ENCODE data around the gene FTCD.

The FTCD gene

DNA sequence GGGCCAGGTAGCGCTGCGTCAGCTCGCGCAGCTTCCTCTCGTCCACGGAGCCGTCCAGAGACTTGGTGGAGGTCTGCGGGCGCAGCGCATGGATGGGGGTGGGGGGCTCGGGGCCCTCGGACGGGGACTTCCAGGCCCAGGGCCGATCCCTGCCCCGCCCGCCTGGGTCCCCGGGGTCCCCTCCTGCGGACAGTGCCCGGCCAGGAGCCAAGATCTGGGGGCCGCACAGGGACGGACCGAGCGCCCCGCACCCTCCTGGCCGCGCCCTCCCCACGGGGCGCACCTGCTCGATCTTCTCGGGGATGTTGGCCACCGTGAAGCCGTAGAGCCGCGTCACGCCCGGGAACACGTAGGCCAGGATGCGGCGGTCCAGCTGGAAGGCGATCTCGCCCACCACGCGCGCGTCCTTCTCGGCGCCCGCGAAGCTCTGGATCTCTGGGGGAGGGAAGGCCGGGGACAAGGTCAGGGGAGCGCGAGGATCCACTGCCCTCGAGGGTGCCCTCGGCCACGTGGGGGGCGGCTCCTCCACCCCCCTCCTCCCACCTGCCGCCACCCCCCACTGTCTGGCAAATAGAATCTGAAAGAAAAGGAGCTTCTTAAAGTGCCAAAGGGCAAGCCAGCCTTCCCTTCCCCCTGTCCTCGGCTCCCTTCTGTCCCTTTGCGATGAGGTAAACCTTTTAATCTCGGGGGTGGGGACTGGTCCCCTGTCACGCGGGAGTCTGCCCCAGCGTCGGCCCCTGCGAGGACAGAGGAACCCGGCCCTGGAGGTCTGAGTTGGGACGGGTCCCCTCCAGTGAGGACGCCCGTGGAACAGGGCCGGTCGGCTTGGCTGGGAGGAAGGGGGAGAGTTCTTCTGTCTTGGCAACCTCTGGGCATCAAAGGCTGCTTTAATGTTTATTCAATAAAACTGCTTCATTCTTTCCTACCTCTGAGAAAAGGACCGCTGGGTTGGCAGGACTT lies 6.5 kb upstream of the FTCD start:
- H3K4me3 ChIP-seq (ENCODE audit: low read length): no peak overlapping the region
- no peak overlapping the region for H3K27ac ChIP-seq (ENCODE audit: low read length)
- H3K4me1 ChIP-seq (ENCODE audit: control insufficient read depth, low read depth, low read length): no peaks in the 10 kb centered on the region
- no peak overlapping the region for H3K9ac ChIP-seq (ENCODE audit: low read length)
- no peaks in the 10 kb centered on the region for H3K27me3 ChIP-seq (ENCODE audit: control insufficient read depth, insufficient read depth, low read length)
- H3K9me3 ChIP-seq (ENCODE audit: control insufficient read depth, low read depth, low read length): no peaks in the 10 kb centered on the region
- no peaks in the 10 kb centered on the region for H3K36me3 ChIP-seq (ENCODE audit: control insufficient read depth, low read depth, low read length)

DNA sequence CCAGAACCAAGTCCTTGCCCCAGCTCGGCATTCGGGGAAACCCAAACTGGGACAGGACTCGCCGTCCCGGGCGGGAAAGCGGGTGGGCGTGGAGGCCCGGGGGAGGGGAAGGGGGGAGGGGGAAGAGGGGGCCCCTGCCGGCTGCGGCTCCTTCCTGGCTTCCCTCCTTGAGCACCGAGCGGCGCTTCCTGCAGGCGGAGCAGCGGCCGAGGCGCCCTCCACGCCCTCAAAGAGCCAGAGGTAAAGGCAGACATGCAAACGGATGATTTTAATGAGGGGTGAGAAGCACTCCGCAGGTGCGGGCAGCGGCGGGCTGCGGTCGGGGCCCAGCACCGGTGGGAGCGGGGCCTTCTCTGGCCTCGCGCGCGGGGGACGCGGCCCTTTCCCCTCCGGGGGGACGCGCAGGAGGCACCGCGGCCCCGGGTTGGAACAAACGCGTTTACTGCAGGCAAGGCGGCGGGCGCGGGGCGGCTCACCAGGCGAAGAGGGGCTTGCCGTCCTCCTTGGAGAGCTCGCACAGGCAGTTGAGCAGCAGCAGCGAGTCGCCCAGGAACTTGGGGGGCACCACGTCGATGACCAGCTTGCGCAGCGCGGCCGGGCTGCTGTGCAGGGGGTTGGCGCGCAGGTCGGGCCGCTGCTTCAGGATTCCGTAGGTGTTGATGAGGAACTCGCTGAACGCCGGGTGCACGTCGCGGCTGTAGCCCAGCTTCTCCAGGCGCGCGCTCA lies 5.7 kb upstream of the FTCD start:
- H3K27ac ChIP-seq (ENCODE audit: low read length): no peak overlapping the region
- H3K4me3 ChIP-seq (ENCODE audit: low read length): no peak overlapping the region
- no peaks in the 10 kb centered on the region for H3K4me1 ChIP-seq (ENCODE audit: control insufficient read depth, low read depth, low read length)
- H3K36me3 ChIP-seq (ENCODE audit: control insufficient read depth, low read depth, low read length): no peaks in the 10 kb centered on the region
- no peaks in the 10 kb centered on the region for H3K27me3 ChIP-seq (ENCODE audit: control insufficient read depth, insufficient read depth, low read length)
- H3K9me3 ChIP-seq (ENCODE audit: control insufficient read depth, low read depth, low read length): no peaks in the 10 kb centered on the region
- H3K9ac ChIP-seq (ENCODE audit: low read length): no peak overlapping the region

DNA sequence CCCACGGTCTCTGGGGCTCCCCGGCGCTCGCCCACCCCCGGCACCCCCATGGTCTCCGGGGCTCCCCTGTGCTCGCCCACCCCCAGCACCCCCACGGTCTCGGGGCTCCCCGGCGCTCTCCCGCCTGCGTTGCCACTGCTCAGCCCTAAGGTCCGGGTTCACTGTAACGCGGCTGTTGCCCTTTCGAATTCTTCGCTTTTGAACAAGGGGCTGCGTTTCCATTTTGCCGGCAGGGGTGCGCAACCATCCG lies 5.2 kb upstream of the FTCD start:
- Histone ChIP-seq H3K27ac (ENCODE audit: low read length) (no peak overlapping the region), H3K4me3 (ENCODE audit: low read length) (no peak overlapping the region), H3K4me1 (ENCODE audit: control insufficient read depth, low read depth, low read length) (no peaks in the 10 kb centered on the region), H3K9ac (ENCODE audit: low read length) (no peak overlapping the region), H3K36me3 (ENCODE audit: control insufficient read depth, low read depth, low read length) (no peaks in the 10 kb centered on the region), H3K9me3 (ENCODE audit: control insufficient read depth, low read depth, low read length) (no peaks in the 10 kb centered on the region), H3K27me3 (ENCODE audit: control insufficient read depth, insufficient read depth, low read length) (no peaks in the 10 kb centered on the region)

DNA sequence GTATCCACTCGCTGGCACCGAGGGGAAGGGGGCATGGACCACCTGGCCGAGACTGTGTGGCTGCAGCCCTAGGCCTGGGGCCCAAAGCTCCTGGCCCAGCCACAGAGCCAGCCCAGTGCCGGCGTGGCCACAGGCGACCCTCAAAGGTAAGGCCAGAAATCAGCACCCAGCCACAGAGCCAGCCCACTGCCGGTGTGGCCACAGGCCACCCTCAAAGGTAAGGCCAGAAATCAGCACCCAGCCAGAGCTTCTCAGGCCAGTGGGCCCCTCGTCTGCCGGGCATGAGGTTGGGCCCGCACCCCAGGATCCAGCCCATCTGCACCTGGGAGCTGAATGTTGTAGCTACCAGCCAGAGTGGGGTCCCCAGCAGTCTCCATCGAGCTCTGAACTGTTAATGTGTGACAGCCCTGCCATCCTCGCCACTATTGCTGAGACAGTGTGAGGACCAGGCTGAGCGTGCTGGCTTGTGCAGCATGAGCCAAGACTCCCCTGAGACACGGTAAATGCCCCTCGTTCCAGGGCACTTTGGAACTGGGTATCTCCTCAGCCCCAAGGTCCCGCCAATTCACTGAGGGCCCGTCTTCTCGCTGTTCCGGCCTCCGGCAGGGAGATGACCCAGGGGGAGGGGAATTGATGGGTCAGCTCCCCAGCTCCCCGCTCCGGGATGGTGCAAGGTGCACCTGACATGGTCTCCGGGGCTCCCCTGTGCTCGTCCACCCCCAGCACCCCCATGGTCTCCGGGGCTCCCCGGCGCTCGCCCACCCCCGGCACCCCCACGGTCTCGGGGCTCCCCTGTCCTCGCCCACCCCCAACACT lies 4.7 kb upstream of the FTCD start:
- Histone ChIP-seq H3K36me3 (ENCODE audit: control insufficient read depth, low read depth, low read length) (no peaks in the 10 kb centered on the region), H3K27ac (ENCODE audit: low read length) (no peak overlapping the region), H3K9ac (ENCODE audit: low read length) (no peak overlapping the region), H3K4me1 (ENCODE audit: control insufficient read depth, low read depth, low read length) (no peaks in the 10 kb centered on the region), H3K4me3 (ENCODE audit: low read length) (no peak overlapping the region), H3K27me3 (ENCODE audit: control insufficient read depth, insufficient read depth, low read length) (no peaks in the 10 kb centered on the region), H3K9me3 (ENCODE audit: control insufficient read depth, low read depth, low read length) (no peaks in the 10 kb centered on the region)

DNA sequence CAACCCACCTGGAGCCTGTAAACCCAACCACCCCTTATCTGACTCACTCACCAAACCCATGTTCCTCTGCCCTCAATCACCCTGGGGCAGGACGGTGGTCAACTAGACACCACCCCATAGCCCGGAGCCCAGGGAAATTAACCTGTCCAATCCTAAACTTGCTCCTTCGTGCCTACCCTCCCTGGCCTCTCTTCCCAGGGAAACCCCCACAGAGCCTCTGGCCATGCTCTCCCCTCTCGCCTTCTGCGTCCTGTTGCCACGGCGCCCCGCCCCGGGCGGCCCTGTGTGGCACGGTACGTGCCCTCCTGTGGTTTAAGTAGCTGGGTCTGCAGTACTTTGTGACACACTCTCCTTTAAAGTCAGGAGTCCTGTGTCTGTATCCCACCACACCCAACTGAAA lies 4.0 kb upstream of the FTCD start:
- H3K27ac ChIP-seq (ENCODE audit: low read length): no peak overlapping the region
- no peak overlapping the region for H3K4me3 ChIP-seq (ENCODE audit: low read length)
- no peaks in the 10 kb centered on the region for H3K9me3 ChIP-seq (ENCODE audit: control insufficient read depth, low read depth, low read length)
- no peaks in the 10 kb centered on the region for H3K27me3 ChIP-seq (ENCODE audit: control insufficient read depth, insufficient read depth, low read length)
- no peaks in the 10 kb centered on the region for H3K4me1 ChIP-seq (ENCODE audit: control insufficient read depth, low read depth, low read length)
- no peaks in the 10 kb centered on the region for H3K36me3 ChIP-seq (ENCODE audit: control insufficient read depth, low read depth, low read length)
- H3K9ac ChIP-seq (ENCODE audit: low read length): no peak overlapping the region

DNA sequence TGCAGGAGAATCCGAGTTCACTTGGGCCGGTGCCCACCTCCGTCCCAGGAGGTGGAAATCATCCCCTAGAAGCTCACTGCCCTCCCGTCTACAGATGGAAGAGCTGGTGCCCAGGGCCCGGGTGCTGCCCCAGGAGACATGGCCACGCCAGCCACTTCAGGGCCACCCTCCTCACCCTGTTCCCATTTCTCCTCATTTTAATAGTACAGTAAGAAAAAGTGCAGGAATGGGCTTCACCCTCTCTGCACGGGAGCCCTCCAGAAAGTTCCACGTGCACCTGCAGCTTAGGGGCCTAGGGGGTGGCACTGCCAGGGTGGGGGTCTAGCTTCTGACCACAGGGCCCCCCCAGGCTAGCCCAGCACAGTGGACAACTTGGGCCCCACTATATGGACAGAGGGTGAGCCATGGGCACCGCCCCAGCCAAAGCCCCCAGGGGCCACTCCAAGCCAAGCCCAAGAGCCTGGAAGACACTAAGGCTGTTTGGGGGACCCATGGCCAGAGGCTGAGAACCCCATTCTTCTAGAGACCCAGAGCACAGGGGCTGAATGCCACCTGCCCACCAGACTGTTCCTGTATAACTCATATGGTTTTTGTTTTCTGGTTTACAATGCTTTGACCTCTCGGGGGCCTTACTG lies 3.4 kb upstream of the FTCD start:
- no peaks in the 10 kb centered on the region for H3K27me3 ChIP-seq (ENCODE audit: control insufficient read depth, insufficient read depth, low read length)
- H3K4me3 ChIP-seq (ENCODE audit: low read length): no peak overlapping the region
- no peaks in the 10 kb centered on the region for H3K4me1 ChIP-seq (ENCODE audit: control insufficient read depth, low read depth, low read length)
- no peaks in the 10 kb centered on the region for H3K36me3 ChIP-seq (ENCODE audit: control insufficient read depth, low read depth, low read length)
- H3K9me3 ChIP-seq (ENCODE audit: control insufficient read depth, low read depth, low read length): no peaks in the 10 kb centered on the region
- no peak overlapping the region for H3K27ac ChIP-seq (ENCODE audit: low read length)
- H3K9ac ChIP-seq (ENCODE audit: low read length): no peak overlapping the region

DNA sequence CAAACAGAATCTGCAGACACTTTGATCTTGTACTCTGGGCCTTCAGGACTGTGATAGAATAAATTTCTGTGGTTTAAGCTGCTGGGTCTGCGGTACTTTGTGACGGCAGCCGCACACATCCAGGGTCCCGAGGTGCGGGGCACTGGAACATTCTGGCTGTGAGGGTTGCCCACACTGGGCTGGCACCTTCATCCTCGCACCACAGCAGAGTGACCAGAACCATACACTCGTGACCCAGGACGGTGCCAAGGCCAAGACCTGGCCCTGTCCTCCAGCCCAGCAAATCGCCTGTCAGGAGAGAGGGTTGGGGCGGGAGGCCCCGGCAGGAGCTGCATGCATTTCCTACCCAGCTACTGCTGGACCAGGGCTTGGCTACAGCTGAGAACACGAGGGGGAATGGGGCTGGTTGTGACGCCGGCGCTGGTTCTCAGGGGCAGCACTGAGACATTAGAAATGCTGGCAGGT lies 2.6 kb upstream of the FTCD start:
- no peak overlapping the region for H3K4me3 ChIP-seq (ENCODE audit: low read length)

DNA sequence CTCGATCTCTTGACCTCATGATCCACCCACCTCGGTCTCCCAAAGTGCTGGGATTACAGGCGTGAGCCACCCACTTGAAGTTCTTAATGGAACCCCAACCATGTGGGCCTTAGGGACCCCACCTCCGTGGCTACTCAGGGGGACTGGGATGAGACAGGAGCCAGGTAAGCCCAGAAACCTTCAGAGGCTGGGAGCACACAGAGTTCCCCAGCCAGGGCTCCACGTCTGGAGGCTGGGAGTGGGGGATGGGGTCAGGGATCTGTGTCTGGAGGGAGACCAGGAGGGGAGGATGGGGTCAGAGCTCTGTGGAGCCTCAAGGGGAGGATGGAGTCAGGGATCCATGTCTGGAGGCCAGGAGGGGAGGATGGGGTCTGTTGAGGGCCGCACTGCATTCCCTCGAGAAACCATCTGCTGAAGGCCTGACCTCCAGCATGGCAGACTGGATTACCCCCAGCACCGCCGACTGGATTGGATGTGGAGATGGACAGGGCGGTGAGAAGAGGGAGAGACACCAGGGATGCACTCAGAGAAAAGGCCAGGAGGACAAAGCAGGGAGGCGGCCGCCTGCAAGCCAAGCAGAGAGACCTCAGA lies 2.1 kb upstream of the FTCD start:
- Histone ChIP-seq H3K4me3 (ENCODE audit: low read length) (no peak overlapping the region), H3K9ac (ENCODE audit: low read length) (no peak overlapping the region), H3K9me3 (ENCODE audit: control insufficient read depth, low read depth, low read length) (no peaks in the 10 kb centered on the region), H3K27ac (ENCODE audit: low read length) (no peak overlapping the region), H3K36me3 (ENCODE audit: control insufficient read depth, low read depth, low read length) (no peaks in the 10 kb centered on the region), H3K4me1 (ENCODE audit: control insufficient read depth, low read depth, low read length) (peaks cover 8% of the 10 kb centered on the region), H3K27me3 (ENCODE audit: control insufficient read depth, insufficient read depth, low read length) (no peaks in the 10 kb centered on the region)

More for the DNA sequence above, 2.6 kb upstream of the FTCD start:
- Histone ChIP-seq H3K27ac (ENCODE audit: low read length) (no peak overlapping the region), H3K9me3 (ENCODE audit: control insufficient read depth, low read depth, low read length) (no peaks in the 10 kb centered on the region), H3K36me3 (ENCODE audit: control insufficient read depth, low read depth, low read length) (no peaks in the 10 kb centered on the region), H3K4me1 (ENCODE audit: control insufficient read depth, low read depth, low read length) (peaks cover 5% of the 10 kb centered on the region), H3K27me3 (ENCODE audit: control insufficient read depth, insufficient read depth, low read length) (no peaks in the 10 kb centered on the region), H3K9ac (ENCODE audit: low read length) (no peak overlapping the region)

DNA sequence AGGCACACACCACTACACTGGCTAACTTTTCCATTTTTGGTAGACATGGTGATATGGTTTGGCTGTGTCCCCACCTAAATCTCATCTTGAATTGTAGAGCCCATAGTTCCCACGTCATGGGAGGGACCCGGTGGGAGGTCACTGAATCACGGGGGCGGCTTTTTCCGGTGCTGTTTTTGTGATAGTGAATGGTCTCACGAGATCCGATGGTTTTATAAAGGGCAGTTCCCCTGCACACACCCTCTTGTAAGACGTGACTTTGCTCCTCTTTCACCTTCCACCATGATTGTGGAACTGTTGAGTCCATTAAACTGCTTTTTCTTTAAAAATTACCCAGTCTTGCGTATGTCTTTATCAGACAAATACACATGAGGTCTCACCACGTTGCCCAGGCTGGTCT lies 1.3 kb upstream of the FTCD start:
- Histone ChIP-seq H3K27me3 (ENCODE audit: control insufficient read depth, insufficient read depth, low read length) (no peaks in the 10 kb centered on the region), H3K9me3 (ENCODE audit: control insufficient read depth, low read depth, low read length) (no peaks in the 10 kb centered on the region), H3K9ac (ENCODE audit: low read length) (no peak overlapping the region), H3K4me1 (ENCODE audit: control insufficient read depth, low read depth, low read length) (peaks cover 8% of the 10 kb centered on the region), H3K27ac (ENCODE audit: low read length) (no peak overlapping the region), H3K36me3 (ENCODE audit: control insufficient read depth, low read depth, low read length) (no peaks in the 10 kb centered on the region), H3K4me3 (ENCODE audit: low read length) (no peak overlapping the region)

DNA sequence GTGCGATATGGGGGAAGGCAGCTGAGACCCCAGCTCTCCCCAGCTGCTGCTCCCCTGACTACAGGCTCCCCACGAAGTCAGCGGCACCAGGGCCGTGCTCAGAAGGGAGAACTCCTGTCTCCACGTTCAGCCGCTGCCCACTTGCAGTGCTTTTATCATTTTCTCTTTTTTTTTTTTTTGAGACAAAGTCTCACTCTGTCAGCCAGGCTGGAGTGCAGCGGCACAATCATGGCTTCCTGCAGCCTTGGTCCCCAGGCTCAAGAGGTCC lies 933 bp upstream of the FTCD start:
- H3K27ac ChIP-seq (ENCODE audit: low read length): no peak overlapping the region
- no peak overlapping the region for H3K4me3 ChIP-seq (ENCODE audit: low read length)
- H3K27me3 ChIP-seq (ENCODE audit: control insufficient read depth, insufficient read depth, low read length): no peaks in the 10 kb centered on the region
- no peaks in the 10 kb centered on the region for H3K9me3 ChIP-seq (ENCODE audit: control insufficient read depth, low read depth, low read length)
- H3K9ac ChIP-seq (ENCODE audit: low read length): no peak overlapping the region
- no peaks in the 10 kb centered on the region for H3K36me3 ChIP-seq (ENCODE audit: control insufficient read depth, low read depth, low read length)
- peaks cover 8% of the 10 kb centered on the region for H3K4me1 ChIP-seq (ENCODE audit: control insufficient read depth, low read depth, low read length)

DNA sequence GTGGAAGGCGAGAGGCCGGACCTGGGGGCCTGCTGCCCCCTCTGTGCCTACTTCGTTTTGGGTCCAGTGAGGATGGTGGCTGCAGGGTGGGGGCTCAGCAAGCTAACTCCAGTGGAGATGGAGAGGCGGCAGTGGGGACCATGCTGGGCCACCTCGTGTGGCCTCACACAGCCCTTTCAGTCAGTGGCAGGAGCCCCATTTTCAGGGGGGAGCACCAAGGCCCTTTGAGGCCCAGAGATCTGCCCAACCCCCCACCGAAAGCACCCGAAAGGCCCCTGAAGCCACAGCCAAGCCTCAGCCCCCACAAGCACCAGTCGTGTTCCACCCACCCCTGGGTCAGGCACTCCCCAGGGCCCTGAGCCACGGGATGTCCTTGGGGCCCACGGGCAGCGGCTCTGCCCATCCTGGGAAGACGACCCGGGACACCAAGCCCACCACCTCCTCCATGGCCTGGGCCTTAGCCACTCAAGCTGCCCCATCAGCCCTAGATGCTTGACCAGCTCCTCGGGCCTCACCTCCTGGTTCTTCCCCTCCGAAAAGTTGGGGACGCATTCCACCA lies 345 bp downstream of the FTCD start:
- H3K9me3 ChIP-seq (ENCODE audit: control insufficient read depth, low read depth, low read length): no peaks in the 10 kb centered on the region
- no peak overlapping the region for H3K9ac ChIP-seq (ENCODE audit: low read length)
- no peak overlapping the region for H3K27ac ChIP-seq (ENCODE audit: low read length)
- no peaks in the 10 kb centered on the region for H3K36me3 ChIP-seq (ENCODE audit: control insufficient read depth, low read depth, low read length)
- H3K4me1 ChIP-seq (ENCODE audit: control insufficient read depth, low read depth, low read length): peaks cover 8% of the 10 kb centered on the region
- no peak overlapping the region for H3K4me3 ChIP-seq (ENCODE audit: low read length)
- H3K27me3 ChIP-seq (ENCODE audit: control insufficient read depth, insufficient read depth, low read length): no peaks in the 10 kb centered on the region

All from iPS-18a (cell line).